ENCODE results near the gene CMTM2. TPM values are rescaled to one million over a fixed set of nuclear protein-coding genes. Genes with fewer than 3 reads are reported as not detected.

CMTM2 gene
- polyA plus RNA-seq, 1 experiment: not detected

- Histone ChIP-seq H3K36me3 (ENCODE audit: control insufficient read depth, insufficient read depth, low read length) (peaks cover 6% of the 10 kb centered on the region), H3K4me3 (ENCODE audit: low read depth, low read length) (no peak overlapping the region), H3K27me3 (ENCODE audit: control insufficient read depth, insufficient read depth, low read length) (no peaks in the 10 kb centered on the region)
- TF ChIP-seq CTCF (IDR thresholded peaks at IDR 0.05; ENCODE audit: insufficient read depth, low read depth, low read length): no peak
- ChIA-PET POLR2A (no interaction called here), CTCF (no interaction called here)
- DNase-seq (ENCODE audit: low read depth): no peak
These were observed 42.0 kb upstream of the CMTM2 start for GRCh38 chr16:66537236-66537635.

- ChIA-PET POLR2A (no interaction called here), CTCF (no interaction called here)
- DNase-seq (ENCODE audit: low read depth): no peak
- no peak overlapping the region for H3K4me3 ChIP-seq (ENCODE audit: low read depth, low read length)
- H3K27me3 ChIP-seq (ENCODE audit: control insufficient read depth, insufficient read depth, low read length): no peaks in the 10 kb centered on the region
- peaks cover 7% of the 10 kb centered on the region for H3K36me3 ChIP-seq (ENCODE audit: control insufficient read depth, insufficient read depth, low read length)
- TF ChIP-seq CTCF (IDR thresholded peaks at IDR 0.05; ENCODE audit: insufficient read depth, low read depth, low read length): no peak
These were observed 40.4 kb upstream of the CMTM2 start for GRCh38 chr16:66538910-66539309.

- ChIA-PET CTCF (no interaction called here), POLR2A (no interaction called here)
- Histone ChIP-seq H3K27me3 (ENCODE audit: control insufficient read depth, insufficient read depth, low read length) (no peaks in the 10 kb centered on the region), H3K4me3 (ENCODE audit: low read depth, low read length) (no peak overlapping the region), H3K36me3 (ENCODE audit: control insufficient read depth, insufficient read depth, low read length) (peaks cover 7% of the 10 kb centered on the region)
- no peak for TF ChIP-seq CTCF (IDR thresholded peaks at IDR 0.05; ENCODE audit: insufficient read depth, low read depth, low read length)
- DNase-seq (ENCODE audit: low read depth): no peak
These were observed 39.4 kb upstream of the CMTM2 start for GRCh38 chr16:66539623-66540469.

GRCh38 chr16:66541388-66542355, 37.6 kb upstream of the CMTM2 start:
- TF ChIP-seq CTCF (IDR thresholded peaks at IDR 0.05; ENCODE audit: insufficient read depth, low read depth, low read length): no peak
- no peak for DNase-seq (ENCODE audit: low read depth)
- no peaks in the 10 kb centered on the region for H3K27me3 ChIP-seq (ENCODE audit: control insufficient read depth, insufficient read depth, low read length)
- H3K4me3 ChIP-seq (ENCODE audit: low read depth, low read length): no peak overlapping the region
- H3K36me3 ChIP-seq (ENCODE audit: control insufficient read depth, insufficient read depth, low read length): peaks cover 6% of the 10 kb centered on the region
- CTCF ChIA-PET: interaction anchor here (0.6 kb wide), 1 partner anchor 135 kb away, joined by 3 read pairs; no protein-coding TSS in a partner anchor
- POLR2A ChIA-PET: no interaction called here

GRCh38 chr16:66542396-66542795, 36.9 kb upstream of the CMTM2 start:
- TF ChIP-seq CTCF (IDR thresholded peaks at IDR 0.05; ENCODE audit: insufficient read depth, low read depth, low read length): no peak
- H3K36me3 ChIP-seq (ENCODE audit: control insufficient read depth, insufficient read depth, low read length): peaks cover 4% of the 10 kb centered on the region
- no peaks in the 10 kb centered on the region for H3K27me3 ChIP-seq (ENCODE audit: control insufficient read depth, insufficient read depth, low read length)
- DNase-seq (ENCODE audit: low read depth): no peak
- POLR2A ChIA-PET: no interaction called here
- CTCF ChIA-PET: interaction anchor here (0.6 kb wide), 1 partner anchor 136 kb away, joined by 3 read pairs; no protein-coding TSS in a partner anchor
- no peak overlapping the region for H3K4me3 ChIP-seq (ENCODE audit: low read depth, low read length)

Measured in BJ (cell line).